A549 (cell line): ENCODE data around the gene TMEM247.

Experiments
- CTCF ChIP-seq: fragments of >200 bp; sonication (Bioruptor Twin); formaldehyde crosslinking; IDR thresholded peaks from 3 replicates; pipeline ENCODE4 v1.5.1; 2016
- EP300 ChIP-seq, 2 experiments: fragments of >200 bp; sonication (Bioruptor Twin); formaldehyde crosslinking; IDR thresholded peaks; 2 replicates in 1 of 2; 3 replicates in 1 of 2; pipeline ENCODE4 v1.6.1; 2016 to 2017
- HDAC2 ChIP-seq: fragments of 200-600 bp; sonication (generic); IDR thresholded peaks from 2 replicates; pipeline ENCODE4 v1.6.1; 2016
- JUNB ChIP-seq: fragments of >200 bp; sonication (Bioruptor Twin); formaldehyde crosslinking; IDR thresholded peaks from 2 replicates; pipeline ENCODE4 v1.6.1; 2016
- RAD21 ChIP-seq, 2 experiments: fragments of >200 bp in 1 of 2; sonication (Bioruptor Twin) in 1 of 2; formaldehyde crosslinking in 1 of 2; IDR thresholded peaks in 1 of 2; conservative IDR thresholded peaks in 1 of 2; 2 replicates in 1 of 2; 3 replicates in 1 of 2; pipeline ENCODE4 v1.6.1; 2012 to 2018; ENCODE audit warnings: inconsistent platforms in 1 of 2
- ZC3H11A ChIP-seq: fragments of 450-650 bp; IDR thresholded peaks from 2 replicates; pipeline ENCODE4 v1.6.1; 2014; ENCODE audit warnings: antibody characterized with exemption, mild to moderate bottlenecking

GRCh38 chr2:46459694-46460093, 19.7 kb upstream of the TMEM247 start:
- TF ChIP-seq RAD21 (conservative IDR thresholded peaks at IDR 0.05 in 1 of 2, IDR thresholded peaks at IDR 0.05 in 1 of 2) (no peak), EP300 (IDR thresholded peaks at IDR 0.05) (no peak), CTCF (no peak), ZC3H11A (no peak), HDAC2 (no peak), JUNB (no peak)
